ENCODE data around the gene NPAS4.
"Not testable (repeated sequence)": the region's sequence is repeated elsewhere in the genome, so short reads cannot be mapped to it uniquely, and the experiment has no call there.

Gene NPAS4

GRCh38 chr11:66462010-66462409 is 41.2 kb downstream of the NPAS4 start:
- Histone ChIP-seq H3K9me2 (replicated peaks; ENCODE audit: low read depth, low read length) (no peaks in the 10 kb centered on the region), H3K9ac (ENCODE audit: low read depth, low read length, poor library complexity, severe bottlenecking) (no peak overlapping the region), H4K20me1 (ENCODE audit: insufficient read depth, low read length, poor library complexity, severe bottlenecking) (no peaks in the 10 kb centered on the region), H3K27me3 (ENCODE audit: insufficient read depth, low read length, poor library complexity, severe bottlenecking) (no peaks in the 10 kb centered on the region), H3K36me3 (ENCODE audit: insufficient read depth, low read length) (no peaks in the 10 kb centered on the region), H3K9me3 (ENCODE audit: insufficient read depth, low read depth, low read length) (no peaks in the 10 kb centered on the region; the same call in 1 of the 2 replicates), H2AFZ (ENCODE audit: low read length) (no peak overlapping the region), H3K4me3 (ENCODE audit: low read length, poor library complexity, severe bottlenecking) (no peak overlapping the region), H3K4me2 (ENCODE audit: low read depth, low read length, poor library complexity, severe bottlenecking) (no peak overlapping the region), H3K4me1 (ENCODE audit: insufficient read depth, low read length, poor library complexity, severe bottlenecking) (peaks cover 16% of the 10 kb centered on the region), H3K79me2 (ENCODE audit: insufficient read depth, low read length) (no peaks in the 10 kb centered on the region), H3F3A (ENCODE audit: low read depth) (peaks cover 9% of the 10 kb centered on the region; the same call in 1 of the 2 replicates)
- TF ChIP-seq EZH2phosphoT487 (IDR thresholded peaks at IDR 0.05; ENCODE audit: borderline replicate concordance) (no peak), CTCF (conservative IDR thresholded peaks at IDR 0.05; ENCODE audit: low read length) (no peak)

GRCh38 chr11:66462911-66463310 is 42.1 kb downstream of the NPAS4 start:
- H3K4me3 ChIP-seq (ENCODE audit: low read length, poor library complexity, severe bottlenecking) = no peak overlapping the region
- no peaks in the 10 kb centered on the region for H3K79me2 ChIP-seq (ENCODE audit: insufficient read depth, low read length)
- peaks cover 9% of the 10 kb centered on the region; the same call in 1 of the 2 replicates for H3F3A ChIP-seq (ENCODE audit: low read depth)
- no peaks in the 10 kb centered on the region; the same call in 1 of the 2 replicates for H3K9me3 ChIP-seq (ENCODE audit: insufficient read depth, low read depth, low read length)
- no peaks in the 10 kb centered on the region for H3K9me2 ChIP-seq (replicated peaks; ENCODE audit: low read depth, low read length)
- peaks cover 24% of the 10 kb centered on the region for H3K4me1 ChIP-seq (ENCODE audit: insufficient read depth, low read length, poor library complexity, severe bottlenecking)
- H2AFZ ChIP-seq (ENCODE audit: low read length) = no peak overlapping the region
- no peak overlapping the region for H3K9ac ChIP-seq (ENCODE audit: low read depth, low read length, poor library complexity, severe bottlenecking)
- H3K36me3 ChIP-seq (ENCODE audit: insufficient read depth, low read length) = no peaks in the 10 kb centered on the region
- H4K20me1 ChIP-seq (ENCODE audit: insufficient read depth, low read length, poor library complexity, severe bottlenecking) = no peaks in the 10 kb centered on the region
- H3K4me2 ChIP-seq (ENCODE audit: low read depth, low read length, poor library complexity, severe bottlenecking) = no peak overlapping the region
- no peaks in the 10 kb centered on the region for H3K27me3 ChIP-seq (ENCODE audit: insufficient read depth, low read length, poor library complexity, severe bottlenecking)
- TF ChIP-seq EZH2phosphoT487 (IDR thresholded peaks at IDR 0.05; ENCODE audit: borderline replicate concordance) = no peak
- no peak for TF ChIP-seq CTCF (conservative IDR thresholded peaks at IDR 0.05; ENCODE audit: low read length)

GRCh38 chr11:66464116-66464515 is 43.3 kb downstream of the NPAS4 start:
- H3K27me3 ChIP-seq (ENCODE audit: insufficient read depth, low read length, poor library complexity, severe bottlenecking); H4K20me1 ChIP-seq (ENCODE audit: insufficient read depth, low read length, poor library complexity, severe bottlenecking); H3F3A ChIP-seq (ENCODE audit: low read depth); H3K36me3 ChIP-seq (ENCODE audit: insufficient read depth, low read length); H3K79me2 ChIP-seq (ENCODE audit: insufficient read depth, low read length); H3K9me2 ChIP-seq (replicated peaks; ENCODE audit: low read depth, low read length); H3K4me2 ChIP-seq (ENCODE audit: low read depth, low read length, poor library complexity, severe bottlenecking); H2AFZ ChIP-seq (ENCODE audit: low read length); H3K4me3 ChIP-seq (ENCODE audit: low read length, poor library complexity, severe bottlenecking); H3K9me3 ChIP-seq (ENCODE audit: insufficient read depth, low read depth, low read length); H3K9ac ChIP-seq (ENCODE audit: low read depth, low read length, poor library complexity, severe bottlenecking): not testable (repeated sequence)
- H3K4me1 ChIP-seq (ENCODE audit: insufficient read depth, low read length, poor library complexity, severe bottlenecking) = peaks cover 28% of the 10 kb centered on the region

- peaks cover 9% of the 10 kb centered on the region; the same call in 1 of the 2 replicates for H3F3A ChIP-seq (ENCODE audit: low read depth)
- peaks cover 28% of the 10 kb centered on the region for H3K4me1 ChIP-seq (ENCODE audit: insufficient read depth, low read length, poor library complexity, severe bottlenecking)
- no peaks in the 10 kb centered on the region for H3K79me2 ChIP-seq (ENCODE audit: insufficient read depth, low read length)
- H3K4me3 ChIP-seq (ENCODE audit: low read length, poor library complexity, severe bottlenecking) = peak overlapping the region; percentile 26
- H3K36me3 ChIP-seq (ENCODE audit: insufficient read depth, low read length) = no peaks in the 10 kb centered on the region
- H3K9ac ChIP-seq (ENCODE audit: low read depth, low read length, poor library complexity, severe bottlenecking) = peak overlapping the region; percentile 31
- TF ChIP-seq CTCF (conservative IDR thresholded peaks at IDR 0.05; ENCODE audit: low read length) (no peak), EZH2phosphoT487 (IDR thresholded peaks at IDR 0.05; ENCODE audit: borderline replicate concordance) (no peak)
- H3K4me2 ChIP-seq (ENCODE audit: low read depth, low read length, poor library complexity, severe bottlenecking) = peak overlapping the region; percentile 66
- no peak overlapping the region for H2AFZ ChIP-seq (ENCODE audit: low read length)
- no peaks in the 10 kb centered on the region for H4K20me1 ChIP-seq (ENCODE audit: insufficient read depth, low read length, poor library complexity, severe bottlenecking)
- no peaks in the 10 kb centered on the region; the same call in 1 of the 2 replicates for H3K9me3 ChIP-seq (ENCODE audit: insufficient read depth, low read depth, low read length)
- no peaks in the 10 kb centered on the region for H3K9me2 ChIP-seq (replicated peaks; ENCODE audit: low read depth, low read length)
- no peaks in the 10 kb centered on the region for H3K27me3 ChIP-seq (ENCODE audit: insufficient read depth, low read length, poor library complexity, severe bottlenecking)
These were observed 44.1 kb downstream of the NPAS4 start for GRCh38 chr11:66464916-66465315.
